Neural progenitor cell (in vitro differentiated cells): ENCODE measurements around the gene BPIFB4.

Experiments
- CTCF ChIP-seq: fragments of 200-600 bp; sonication (generic); IDR thresholded peaks from 2 replicates; pipeline ENCODE4 v1.5.1; 2017; ENCODE audit warnings: antibody characterized with exemption, mild to moderate bottlenecking
- EZH2 ChIP-seq: fragments of 200-600 bp; sonication (generic); IDR thresholded peaks from 2 replicates; pipeline ENCODE4 v1.6.1; 2017; ENCODE audit warnings: antibody characterized with exemption, mild to moderate bottlenecking, moderate library complexity
- EZH2phosphoT487 ChIP-seq: fragments of 200-600 bp; sonication (generic); IDR thresholded peaks from 2 replicates; pipeline ENCODE4 v1.6.1; 2017; ENCODE audit warnings: antibody characterized with exemption

DNA sequence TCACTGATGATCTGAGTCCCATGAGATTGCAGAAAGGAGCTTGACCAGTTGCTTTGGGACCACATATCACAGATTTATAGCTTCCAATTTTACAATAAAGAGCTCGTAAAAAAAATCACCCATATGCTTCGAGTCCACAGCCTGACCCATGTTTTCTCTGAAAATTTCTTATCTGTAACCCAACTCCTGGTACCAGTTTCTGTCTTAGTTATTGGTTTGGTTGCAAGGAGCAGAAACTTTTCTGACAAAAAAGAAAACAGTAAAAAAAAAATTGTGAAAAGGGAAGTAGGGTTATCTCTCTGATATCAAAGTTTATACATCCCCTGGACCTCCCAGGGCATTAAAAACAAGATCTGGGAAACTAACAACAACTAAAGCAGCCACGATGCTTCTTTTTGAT lies 57.8 kb downstream of the BPIFB4 start:
- no peak for TF ChIP-seq CTCF
- TF ChIP-seq EZH2phosphoT487: no peak
- no peak for TF ChIP-seq EZH2
